GM12878 (cell line): ENCODE measurements around the gene ZNF174. TPM values are rescaled to one million over a fixed set of nuclear protein-coding genes. Genes with fewer than 3 reads are reported as not detected.

ENCODE experiments used
- CHD4 ChIP-seq: fragments of 200-600 bp; sonication (generic); IDR thresholded peaks from 2 replicates; pipeline ENCODE4 v1.6.1; 2016; ENCODE audit warnings: mild to moderate bottlenecking
- CUX1 ChIP-seq: IDR thresholded peaks from 2 replicates; pipeline ENCODE4 v1.6.1; 2012; ENCODE audit warnings: improper control_type of control experiment, low read depth, low read length; ENCODE audit not compliant: insufficient replicate concordance
- FOXK2 ChIP-seq: fragments of 450-650 bp; IDR thresholded peaks from 2 replicates; pipeline ENCODE4 v1.6.1; 2017; ENCODE audit warnings: mild to moderate bottlenecking, moderate library complexity
- MXI1 ChIP-seq: fragments of 150-350 bp; IDR thresholded peaks from 2 replicates; pipeline ENCODE4 v1.6.1; 2011; ENCODE audit warnings: low read depth, mild to moderate bottlenecking, inconsistent platforms, low read length, improper control_type of control experiment
- PBX3 ChIP-seq: IDR thresholded peaks from 2 replicates; pipeline ENCODE4 v1.6.1; 2011; ENCODE audit warnings: mild to moderate bottlenecking, low read depth, low read length, moderate library complexity; ENCODE audit not compliant: insufficient replicate concordance
- POLR2AphosphoS5 ChIP-seq: IDR thresholded peaks from 2 replicates; pipeline ENCODE4 v1.6.1; 2011; ENCODE audit warnings: mild to moderate bottlenecking, low read length, inconsistent platforms
- SRF ChIP-seq, 2 experiments: IDR thresholded peaks; 2 replicates each; pipeline ENCODE4 v1.6.1; 2011; ENCODE audit warnings: low read depth in 2 of 2, low read length in 2 of 2, mild to moderate bottlenecking in 1 of 2, moderate library complexity in 1 of 2
- TCF7 ChIP-seq: IDR thresholded peaks from 2 replicates; pipeline ENCODE4 v1.6.1; 2014; ENCODE audit warnings: antibody characterized with exemption, borderline replicate concordance
- ZNF687 ChIP-seq: fragments of 450-650 bp; IDR thresholded peaks from 2 replicates; pipeline ENCODE4 v1.6.1; 2017; ENCODE audit warnings: mild to moderate bottlenecking, moderate library complexity
- polyA plus RNA-seq, 11 experiments: library from polyadenylated mRNA; depleted of rRNA in 4 of 11; unstranded in 6 of 11; stranded (reverse) in 5 of 11; fragments of >200 nt; fragmentation: Nextera tagmentation in 4 of 11; fragmentation: Illumina TruSeq in 1 of 11; extraction: Ambion mirVana in 4 of 11; extraction: Trizol in 1 of 11; gene quantifications; 1 replicate in 1 of 11; 2 replicates in 10 of 11; pipeline versions ENCODE4 v1.2.1 to v1.2.3, GENCODE V29; 2011 to 2016; ENCODE audit warnings: inconsistent platforms in 2 of 11, missing spikeins in 2 of 11, low read depth in 1 of 11
- total RNA-seq, 4 experiments: library from RNA; depleted of rRNA in 3 of 4; stranded (reverse); fragments of >200 nt in 3 of 4; fragmentation: Illumina TruSeq in 1 of 4; extraction: Trizol in 1 of 4; gene quantifications; 2 replicates each; pipeline versions ENCODE4 v1.2.1 to v1.2.3, GENCODE V29; 2013 to 2021
- TF ChIP-seq, protein P1 (sequence below): fragments of 450-650 bp; IDR thresholded peaks from 2 replicates; pipeline ENCODE4 v1.6.1; 2017; ENCODE audit warnings: mild to moderate bottlenecking, moderate library complexity
- TF ChIP-seq, protein P2 (sequence below): fragments of 450-650 bp; IDR thresholded peaks from 2 replicates; pipeline ENCODE4 v1.6.1; 2017; ENCODE audit warnings: borderline replicate concordance

The ZNF174 gene
- total and polyA plus RNA-seq, 10 of the 15 experiments (the other 5 are each of a cell fraction or from before 2014, with no cell fraction given), result 3.0 to 14.3 (median 10.1) TPM

GRCh38 chr16:3400779-3401688 lies at the start of gene ZNF174, which contains the start of gene ZSCAN32 (continued):
- TF ChIP-seq CUX1 (no peak), TCF7 (no peak), CHD4 (no peak), POLR2AphosphoS5 (peak; percentile 89), SRF (IDR thresholded peaks at IDR 0.05; ENCODE audit: low read depth in 2 of 2, low read length in 2 of 2) (no peak), ZNF687 (peak; percentile 66), FOXK2 (peak; percentile 42; the same call in 1 of the 2 replicates), MXI1 (peak; percentile 26; the same call in 1 of the 2 replicates), PBX3 (peak; percentile 99)
- TF ChIP-seq, protein P1, sequence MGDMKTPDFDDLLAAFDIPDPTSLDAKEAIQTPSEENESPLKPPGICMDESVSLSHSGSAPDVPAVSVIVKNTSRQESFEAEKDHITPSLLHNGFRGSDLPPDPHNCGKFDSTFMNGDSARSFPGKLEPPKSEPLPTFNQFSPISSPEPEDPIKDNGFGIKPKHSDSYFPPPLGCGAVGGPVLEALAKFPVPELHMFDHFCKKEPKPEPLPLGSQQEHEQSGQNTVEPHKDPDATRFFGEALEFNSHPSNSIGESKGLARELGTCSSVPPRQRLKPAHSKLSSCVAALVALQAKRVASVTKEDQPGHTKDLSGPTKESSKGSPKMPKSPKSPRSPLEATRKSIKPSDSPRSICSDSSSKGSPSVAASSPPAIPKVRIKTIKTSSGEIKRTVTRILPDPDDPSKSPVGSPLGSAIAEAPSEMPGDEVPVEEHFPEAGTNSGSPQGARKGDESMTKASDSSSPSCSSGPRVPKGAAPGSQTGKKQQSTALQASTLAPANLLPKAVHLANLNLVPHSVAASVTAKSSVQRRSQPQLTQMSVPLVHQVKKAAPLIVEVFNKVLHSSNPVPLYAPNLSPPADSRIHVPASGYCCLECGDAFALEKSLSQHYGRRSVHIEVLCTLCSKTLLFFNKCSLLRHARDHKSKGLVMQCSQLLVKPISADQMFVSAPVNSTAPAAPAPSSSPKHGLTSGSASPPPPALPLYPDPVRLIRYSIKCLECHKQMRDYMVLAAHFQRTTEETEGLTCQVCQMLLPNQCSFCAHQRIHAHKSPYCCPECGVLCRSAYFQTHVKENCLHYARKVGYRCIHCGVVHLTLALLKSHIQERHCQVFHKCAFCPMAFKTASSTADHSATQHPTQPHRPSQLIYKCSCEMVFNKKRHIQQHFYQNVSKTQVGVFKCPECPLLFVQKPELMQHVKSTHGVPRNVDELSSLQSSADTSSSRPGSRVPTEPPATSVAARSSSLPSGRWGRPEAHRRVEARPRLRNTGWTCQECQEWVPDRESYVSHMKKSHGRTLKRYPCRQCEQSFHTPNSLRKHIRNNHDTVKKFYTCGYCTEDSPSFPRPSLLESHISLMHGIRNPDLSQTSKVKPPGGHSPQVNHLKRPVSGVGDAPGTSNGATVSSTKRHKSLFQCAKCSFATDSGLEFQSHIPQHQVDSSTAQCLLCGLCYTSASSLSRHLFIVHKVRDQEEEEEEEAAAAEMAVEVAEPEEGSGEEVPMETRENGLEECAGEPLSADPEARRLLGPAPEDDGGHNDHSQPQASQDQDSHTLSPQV, result no peak
- TF ChIP-seq, protein P2, sequence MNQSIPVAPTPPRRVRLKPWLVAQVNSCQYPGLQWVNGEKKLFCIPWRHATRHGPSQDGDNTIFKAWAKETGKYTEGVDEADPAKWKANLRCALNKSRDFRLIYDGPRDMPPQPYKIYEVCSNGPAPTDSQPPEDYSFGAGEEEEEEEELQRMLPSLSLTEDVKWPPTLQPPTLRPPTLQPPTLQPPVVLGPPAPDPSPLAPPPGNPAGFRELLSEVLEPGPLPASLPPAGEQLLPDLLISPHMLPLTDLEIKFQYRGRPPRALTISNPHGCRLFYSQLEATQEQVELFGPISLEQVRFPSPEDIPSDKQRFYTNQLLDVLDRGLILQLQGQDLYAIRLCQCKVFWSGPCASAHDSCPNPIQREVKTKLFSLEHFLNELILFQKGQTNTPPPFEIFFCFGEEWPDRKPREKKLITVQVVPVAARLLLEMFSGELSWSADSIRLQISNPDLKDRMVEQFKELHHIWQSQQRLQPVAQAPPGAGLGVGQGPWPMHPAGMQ, result no peak
